RPMI7951 (cell line): ENCODE measurements around the gene CARHSP1. TPM values are rescaled to one million over a fixed set of nuclear protein-coding genes. Genes with fewer than 3 reads are reported as not detected.
"Not testable (repeated sequence)": the region's sequence is repeated elsewhere in the genome, so short reads cannot be mapped to it uniquely, and the experiment has no call there.

Experiments used
- DNase-seq: peaks from one replicate; pipeline ENCODE4 v3.0.0-alpha.2; 2012; ENCODE audit warnings: low read depth
- total RNA-seq: library from RNA; depleted of rRNA; stranded (reverse); fragments of >200 nt; shearing (Covaris generic); gene quantifications from 2 replicates; pipeline ENCODE4 v1.2.3, GENCODE V29; 2014

Gene CARHSP1
- total RNA-seq, 1 experiment from 2014 or later: 156 TPM

DNA sequence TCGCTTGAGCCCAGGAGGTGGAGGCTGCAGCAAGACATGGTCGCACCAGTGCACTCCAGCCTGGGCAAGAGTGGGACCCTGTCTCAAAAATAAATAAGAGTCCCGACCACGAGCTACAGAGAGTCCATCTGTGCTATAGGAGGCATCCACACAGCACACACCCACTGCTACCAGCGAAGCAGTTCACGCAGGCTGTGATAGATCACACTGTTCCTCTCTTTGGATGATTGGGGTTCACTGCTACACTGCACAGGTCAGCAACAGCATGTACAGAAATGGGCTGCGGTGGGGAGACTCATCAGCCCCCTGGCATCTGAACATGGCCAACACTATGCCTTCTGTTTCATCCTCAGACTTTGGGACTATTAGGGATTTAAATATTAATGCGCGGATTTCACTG, 37.4 kb downstream of the CARHSP1 start:
- no peak for DNase-seq

DNA sequence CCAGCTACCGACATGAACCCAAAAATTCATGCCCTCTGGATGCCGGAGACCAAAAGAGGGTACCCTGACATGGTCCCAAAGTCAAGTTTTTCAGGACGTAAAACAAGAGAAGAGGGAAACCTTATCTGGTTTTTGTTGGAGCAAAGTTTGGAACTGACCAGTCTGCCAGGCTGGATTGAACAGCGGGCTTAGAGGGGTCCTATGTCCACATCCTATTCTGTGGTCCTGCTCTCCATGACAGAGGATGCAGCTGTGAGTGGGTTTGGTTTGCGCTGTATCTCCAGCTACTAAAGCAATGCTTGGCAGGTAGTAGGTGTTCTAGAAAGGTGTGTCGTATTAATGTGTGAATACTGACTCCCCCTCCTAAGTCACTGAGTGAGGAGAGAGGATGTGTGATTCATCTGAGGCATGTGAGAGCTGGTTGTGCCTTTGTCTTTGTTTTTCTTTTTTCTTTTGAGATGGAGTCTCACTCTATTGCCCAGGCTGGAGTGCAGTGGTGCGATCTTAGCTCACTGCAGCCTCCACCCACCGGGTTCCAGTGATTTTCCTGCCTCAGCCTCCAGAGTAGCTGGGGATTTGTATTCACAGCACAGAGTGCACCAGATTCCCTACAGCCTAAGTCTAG, 40.2 kb downstream of the CARHSP1 start:
- DNase-seq: no peak

DNA sequence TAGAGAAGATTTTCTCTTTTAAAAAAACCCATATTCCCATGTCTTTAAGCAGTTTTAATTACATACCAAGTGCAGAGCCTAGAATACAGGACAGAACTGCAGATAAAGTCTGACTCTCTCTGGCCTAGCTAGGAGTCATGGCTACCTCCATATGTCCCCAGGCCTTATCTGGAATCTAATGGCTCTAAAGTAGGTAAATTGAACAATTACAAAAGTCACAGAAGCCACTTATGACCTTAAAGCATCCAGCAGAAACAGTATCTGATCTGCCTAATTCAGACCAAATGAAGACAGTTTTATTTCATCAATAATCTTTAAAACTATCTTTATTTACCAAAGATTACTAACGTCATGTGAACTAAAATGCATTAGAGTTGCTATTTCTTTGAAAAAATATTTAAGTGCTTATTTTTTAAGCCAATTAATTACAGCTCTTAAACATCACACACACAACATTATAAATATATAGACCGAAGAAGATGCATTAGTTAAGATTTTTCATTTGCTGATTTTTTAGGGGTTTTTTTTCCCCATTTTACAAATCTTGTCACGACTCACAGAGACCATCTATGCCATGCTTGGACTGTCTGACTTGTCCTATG, 42.4 kb downstream of the CARHSP1 start:
- no peak for DNase-seq

DNA sequence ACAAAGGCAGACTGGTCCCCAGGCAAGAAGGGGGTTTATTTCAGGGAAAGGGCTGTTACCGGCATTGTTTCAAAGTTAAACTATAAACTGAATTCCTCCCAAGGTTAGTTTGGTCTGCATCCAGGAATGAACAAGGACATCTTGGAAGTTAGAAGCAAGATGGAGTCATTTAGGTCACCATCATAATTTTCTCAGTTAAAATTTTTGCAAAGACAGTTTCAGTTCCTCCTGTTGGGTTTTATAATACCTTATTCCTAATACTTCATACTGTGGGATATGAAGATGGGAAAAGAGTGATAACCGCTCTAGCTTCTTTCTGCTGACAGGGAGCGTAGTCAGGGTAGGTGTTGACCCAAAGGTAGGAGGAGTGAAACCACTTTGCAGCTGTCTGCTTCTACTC, 46.4 kb downstream of the CARHSP1 start:
- DNase-seq: no peak

DNA sequence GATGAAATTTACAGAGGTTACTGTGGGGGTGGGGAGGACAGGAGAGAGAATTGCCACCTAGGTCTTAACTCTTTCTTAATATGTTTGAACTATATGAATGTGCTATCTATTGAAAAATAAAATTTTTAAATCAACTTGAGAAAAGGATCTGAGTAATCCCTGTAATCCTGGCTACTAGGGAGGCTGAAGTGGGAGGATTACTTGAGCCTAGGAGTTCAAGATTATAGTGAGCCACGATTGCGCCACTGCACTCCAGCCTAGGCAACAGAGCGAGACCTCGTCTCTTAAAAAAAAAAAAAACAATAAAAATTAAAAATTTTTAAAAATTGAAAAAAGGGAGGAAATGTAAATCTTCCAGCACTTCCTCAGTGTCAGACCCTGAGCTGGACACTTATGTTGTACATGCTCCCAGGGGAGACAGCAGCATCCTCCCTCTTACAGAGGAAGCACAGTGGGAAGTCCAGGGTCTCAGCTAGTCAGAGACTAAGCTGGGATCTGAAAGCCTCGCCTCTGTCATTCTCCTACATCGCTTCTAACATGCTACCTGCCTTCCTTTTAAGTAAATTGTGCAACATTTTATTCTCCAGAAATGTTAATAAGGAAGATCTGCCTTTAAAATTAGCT, 49.3 kb downstream of the CARHSP1 start:
- DNase-seq: no peak

DNA sequence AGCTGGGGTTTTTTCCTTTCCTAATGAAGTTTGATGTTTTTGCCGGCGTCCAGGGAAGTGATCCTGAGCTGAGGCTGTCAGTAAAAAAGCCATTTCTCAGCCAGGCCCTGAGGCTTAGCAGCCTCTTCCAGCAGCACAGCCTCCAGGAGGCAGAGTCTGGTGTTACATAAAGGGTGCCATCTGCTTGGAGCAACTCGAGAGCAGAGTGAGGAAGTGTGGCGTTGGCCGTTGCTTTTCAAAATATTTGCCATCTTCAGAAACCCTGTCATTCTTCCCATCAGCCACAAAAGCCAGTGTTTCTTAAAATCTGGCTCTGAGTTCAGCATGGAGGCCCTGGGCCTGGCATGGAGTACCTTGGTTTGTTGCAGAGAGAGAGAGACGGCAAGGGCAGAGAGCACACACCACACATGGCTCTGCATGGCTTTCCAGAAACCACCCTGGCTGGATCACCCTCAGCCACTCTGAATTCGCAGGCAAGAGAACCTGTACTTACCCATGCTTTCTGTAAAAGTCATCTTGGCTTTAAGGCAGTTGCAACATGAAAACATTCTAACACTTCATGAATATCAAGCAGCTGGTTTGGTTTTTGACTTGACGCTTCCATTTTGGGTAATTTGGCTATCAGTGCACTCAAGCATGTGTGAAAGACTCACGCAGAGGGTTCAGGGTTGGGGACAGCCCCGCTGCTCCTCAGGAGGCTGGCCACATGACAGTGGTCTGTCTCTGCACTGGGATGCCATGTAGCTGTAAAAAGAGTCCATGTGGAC, 50.1 kb downstream of the CARHSP1 start:
- DNase-seq: no peak

DNA sequence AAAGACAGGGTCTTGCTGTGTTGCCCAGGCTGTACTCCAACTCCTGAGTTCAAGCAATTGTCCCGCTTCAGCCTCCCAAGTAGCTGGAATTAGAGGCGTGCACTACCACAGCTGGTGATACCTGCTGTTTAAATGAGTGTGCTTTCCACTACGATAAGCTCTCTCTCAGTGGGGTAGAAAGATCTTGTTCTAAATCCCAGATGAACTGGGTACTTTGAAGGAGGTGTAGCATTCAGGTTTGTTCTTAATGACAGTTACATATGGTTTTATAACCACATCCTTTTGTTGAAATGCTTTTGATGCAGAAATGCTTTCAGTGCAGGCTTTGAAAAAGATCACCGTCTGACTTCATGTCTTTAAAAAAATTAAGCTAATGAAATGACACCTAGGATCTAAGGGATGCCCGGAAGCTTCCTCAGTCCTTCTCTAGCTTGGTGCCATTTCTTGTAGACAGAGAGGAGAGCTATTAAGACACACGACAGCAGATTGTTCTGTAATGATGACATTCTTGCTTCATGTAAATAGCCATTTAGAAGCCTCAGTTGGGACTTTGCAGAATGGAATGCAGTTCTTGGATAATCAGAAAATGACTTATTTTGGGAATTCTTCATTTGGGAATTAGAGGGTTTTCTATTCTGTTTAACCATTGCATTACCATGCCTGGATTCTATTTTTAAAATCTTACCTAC, 51.7 kb downstream of the CARHSP1 start:
- no peak for DNase-seq

DNA sequence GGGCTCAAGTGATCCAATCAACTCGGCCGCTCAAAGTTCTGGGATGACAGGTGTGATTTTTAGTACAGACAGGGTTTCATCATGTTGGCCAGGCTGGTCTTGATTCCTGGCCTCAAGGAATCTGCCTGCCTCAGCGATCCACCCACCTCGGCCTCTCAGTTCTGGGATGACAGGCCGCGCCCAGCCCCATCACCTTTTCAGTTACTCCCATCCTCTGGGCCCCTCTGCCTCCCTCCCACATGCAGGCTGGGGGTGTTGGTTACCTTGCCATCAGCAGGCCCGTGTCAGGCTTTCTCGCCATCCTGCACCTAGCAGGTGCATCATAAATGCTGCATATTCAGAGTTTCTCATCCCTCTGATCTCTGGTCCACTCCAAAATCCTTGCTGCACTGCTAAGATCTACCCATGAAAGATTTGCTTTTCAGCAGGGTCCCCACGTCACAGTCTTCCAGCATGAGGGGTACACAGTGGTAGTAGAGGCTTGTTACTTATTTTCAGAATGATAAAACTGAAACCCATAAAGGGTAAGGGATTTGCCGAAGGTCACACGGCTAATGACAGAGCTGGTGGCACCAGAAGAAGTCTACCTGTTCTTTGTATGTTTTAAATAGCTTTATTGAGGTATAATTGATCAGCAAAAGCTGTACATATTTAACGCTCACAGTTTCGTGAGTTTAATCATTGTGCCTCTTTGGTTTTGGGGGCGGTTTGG, 54.6 kb downstream of the CARHSP1 start:
- no peak for DNase-seq

DNA sequence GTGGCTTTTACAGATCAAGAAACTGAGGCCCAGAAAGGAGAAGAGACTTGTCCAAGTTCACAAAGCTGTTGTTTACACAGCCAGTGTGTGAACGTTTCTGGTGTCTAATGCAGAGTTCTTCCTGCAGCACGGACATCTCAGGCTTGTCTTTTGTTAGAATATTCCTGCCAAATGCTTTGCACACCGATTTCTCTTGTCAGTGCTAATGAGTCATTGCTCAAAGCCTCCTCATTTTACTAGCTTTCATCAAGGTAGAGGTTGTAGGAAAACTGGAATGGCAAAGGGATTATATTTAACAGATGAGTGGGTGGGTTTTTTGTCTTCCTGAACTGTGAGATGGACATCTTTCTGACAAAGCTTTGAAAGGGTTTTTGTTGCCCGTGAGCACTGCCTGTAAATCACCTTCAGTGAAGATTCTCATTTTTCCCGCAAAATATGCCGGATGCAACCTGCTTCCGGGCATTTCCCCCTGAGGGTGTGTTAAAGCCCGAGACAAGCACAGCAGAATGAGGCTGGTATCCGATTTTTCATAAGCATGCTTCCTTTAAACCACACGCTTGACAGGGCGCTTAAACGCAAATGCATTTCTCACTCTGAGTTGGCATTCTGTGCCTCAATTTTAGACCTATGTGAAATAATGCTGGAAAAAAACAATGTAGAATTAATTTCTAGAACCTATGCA, 56.5 kb downstream of the CARHSP1 start:
- no peak for DNase-seq

DNA sequence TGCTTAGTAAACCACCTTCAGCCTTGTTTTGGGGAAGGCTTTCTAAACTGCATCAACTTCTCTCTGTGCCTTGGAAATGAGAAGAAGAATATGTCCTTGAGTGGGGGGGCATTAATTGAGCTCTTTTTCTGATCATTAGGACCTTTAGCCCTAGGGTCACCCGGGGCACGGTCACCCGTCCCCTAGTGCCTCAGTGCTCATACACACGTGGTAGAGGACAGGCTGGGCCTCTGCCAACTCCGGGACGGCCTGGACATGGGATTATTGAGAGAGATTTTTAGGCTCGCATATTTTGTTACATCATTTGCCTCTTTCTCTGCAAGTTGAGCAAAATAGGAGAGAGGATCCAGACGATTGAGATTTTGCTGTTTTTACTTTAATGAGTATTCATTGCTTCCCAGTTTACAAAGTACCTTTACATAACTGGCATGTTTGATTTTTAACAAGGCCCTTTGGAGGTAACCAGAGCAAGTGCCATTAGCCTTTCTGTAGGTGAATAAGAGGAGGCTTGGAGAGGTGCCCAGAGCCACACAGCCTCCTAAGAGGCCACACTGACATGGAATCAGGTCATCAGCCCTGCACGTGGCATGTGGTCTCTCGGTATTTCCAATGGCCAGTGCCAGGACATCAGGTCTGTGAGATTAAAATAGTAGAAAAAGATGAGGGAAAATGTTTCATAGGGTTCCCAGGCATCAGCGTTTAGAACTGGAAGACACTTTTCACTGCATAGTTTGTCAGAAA, 60.0 kb downstream of the CARHSP1 start:
- no peak for DNase-seq

DNA sequence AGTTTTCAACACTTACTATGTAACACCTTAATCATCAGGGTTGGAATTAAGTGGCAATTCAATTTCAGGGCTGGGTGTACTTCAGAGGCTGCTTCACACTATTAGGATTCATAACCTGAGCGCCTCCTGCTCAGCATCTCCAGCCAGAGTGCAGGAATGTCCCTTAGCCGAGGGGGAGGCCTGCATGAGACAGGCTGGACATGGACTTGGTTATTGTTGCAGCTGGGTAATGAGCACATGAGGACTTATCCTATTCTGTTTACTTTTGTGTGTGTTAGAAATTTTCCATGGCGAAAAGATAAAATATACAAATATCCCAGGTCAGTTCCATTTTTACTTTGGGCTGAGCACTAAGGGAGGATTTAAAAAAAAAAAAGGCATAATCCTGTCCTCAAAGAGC, 60.8 kb downstream of the CARHSP1 start:
- DNase-seq: no peak

DNA sequence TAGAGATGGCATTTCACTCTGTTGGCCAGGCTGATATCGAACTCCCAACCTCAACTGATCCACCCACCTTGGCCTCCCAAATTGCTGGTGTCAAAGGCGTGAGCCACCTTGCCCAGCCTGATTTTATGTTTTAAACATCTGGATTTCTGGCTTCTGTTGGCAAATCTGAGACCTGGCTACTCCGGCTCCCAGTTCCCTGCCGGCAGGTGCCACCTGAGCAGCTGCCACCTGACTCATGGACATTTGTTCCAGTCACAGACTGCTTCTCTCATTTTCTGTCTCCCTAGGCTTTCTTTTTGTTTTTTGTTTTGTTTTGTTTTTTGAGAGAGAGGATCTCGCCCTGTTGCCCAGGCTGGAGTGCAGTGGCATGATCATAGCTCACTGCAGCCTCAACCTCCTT, 61.6 kb downstream of the CARHSP1 start:
- DNase-seq: no peak

DNA sequence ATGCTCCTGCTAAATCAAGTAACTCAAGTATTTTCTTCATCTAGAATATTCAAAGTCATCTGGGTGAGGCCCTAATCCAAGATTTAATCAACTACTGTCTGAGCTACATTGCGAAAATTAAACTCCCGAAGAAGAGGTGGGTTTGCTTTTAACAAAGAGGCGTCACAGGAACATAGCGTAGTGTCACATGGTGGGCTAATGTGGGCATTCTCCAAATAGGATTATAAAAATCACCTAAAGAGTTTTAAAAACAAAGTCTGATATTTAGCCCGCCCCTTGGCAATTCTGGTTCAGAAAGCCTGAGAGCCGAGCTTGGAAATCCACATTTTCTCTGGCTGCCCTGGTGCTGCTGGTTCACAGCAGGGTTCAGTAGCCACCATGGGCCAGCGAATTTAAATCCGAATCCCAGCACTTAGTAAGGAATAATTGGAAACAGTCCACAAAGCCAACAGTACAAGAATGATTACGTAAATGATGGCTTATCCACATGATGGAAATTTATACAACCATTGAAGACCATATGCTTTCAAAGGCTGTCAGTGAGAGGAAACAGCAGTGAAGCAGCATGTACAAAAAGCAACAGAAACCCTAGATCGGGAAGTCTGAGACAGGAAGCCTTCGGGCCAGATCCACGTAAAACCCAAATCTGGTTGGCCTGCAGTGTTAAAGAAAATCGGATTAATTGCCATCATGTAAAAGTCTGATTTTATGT, 62.4 kb downstream of the CARHSP1 start:
- no peak for DNase-seq

DNA sequence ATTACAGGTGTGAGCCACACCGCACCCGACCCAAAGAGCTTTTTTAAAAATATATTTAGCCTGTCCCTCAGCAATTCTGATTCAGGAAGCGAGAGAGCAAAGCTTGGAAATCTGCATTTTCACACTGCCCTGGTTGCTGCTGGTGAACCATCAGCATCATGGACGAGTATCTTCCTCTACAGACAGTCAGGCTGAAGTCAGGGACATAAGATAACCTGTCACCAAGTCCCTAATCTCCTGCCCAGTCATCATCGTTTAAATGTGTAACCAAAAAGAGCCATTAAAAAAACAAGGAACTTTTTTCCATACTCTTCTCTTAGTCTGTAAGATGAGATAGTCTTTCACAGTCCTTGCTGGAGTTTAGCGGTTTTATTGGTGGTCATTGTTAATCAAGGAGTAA, 64.5 kb downstream of the CARHSP1 start:
- no peak for DNase-seq

DNA sequence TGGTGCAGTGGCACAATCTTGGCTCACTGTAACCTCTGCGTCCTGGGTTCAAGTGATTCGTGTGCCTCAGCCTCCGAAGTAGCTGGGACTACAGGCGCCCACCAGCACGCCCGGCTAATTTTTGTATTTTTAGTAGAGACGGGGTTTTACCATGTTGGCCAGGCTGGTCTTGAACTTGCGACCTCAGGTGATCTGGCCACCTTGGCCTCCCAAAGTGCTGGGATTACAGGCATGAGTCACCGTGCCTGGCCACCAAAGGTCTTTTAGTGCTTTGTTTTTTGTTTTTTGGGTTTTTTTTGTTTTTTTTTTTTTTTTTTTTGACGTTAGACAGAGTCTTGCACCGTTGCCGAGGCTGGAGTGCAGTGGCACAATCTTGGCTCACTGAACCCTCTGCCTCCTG, 65.1 kb downstream of the CARHSP1 start:
- DNase-seq: not testable (repeated sequence)
